C4-2B (cell line): ENCODE results near the gene RPP40.

Experiments
- H3K27ac ChIP-seq: fragments of 450-650 bp; 2 replicates; pipeline ENCODE4 v1.5.1; 2017
- CTCF ChIP-seq: fragments of 450-650 bp; conservative IDR thresholded peaks from 2 replicates; pipeline ENCODE4 v1.5.1; 2017; ENCODE audit warnings: mild to moderate bottlenecking
- ZFX ChIP-seq: fragments of 450-650 bp; IDR thresholded peaks from 2 replicates; pipeline ENCODE4 v1.6.1; 2017

The RPP40 gene

GRCh38 chr6:4967301-4968030 lies 36.4 kb downstream of the RPP40 start:
- no peak overlapping the region for H3K27ac ChIP-seq
- TF ChIP-seq ZFX (no peak), CTCF (no peak)

- no peak for TF ChIP-seq CTCF
- TF ChIP-seq ZFX = no peak
- H3K27ac ChIP-seq = no peak overlapping the region
Measured at GRCh38 chr6:4965562-4966389, 38.1 kb downstream of the RPP40 start.

- TF ChIP-seq ZFX = no peak
- TF ChIP-seq CTCF = no peak
- no peak overlapping the region for H3K27ac ChIP-seq
Measured at GRCh38 chr6:4964675-4965561, 38.9 kb downstream of the RPP40 start.

- TF ChIP-seq ZFX = no peak
- TF ChIP-seq CTCF = no peak
- H3K27ac ChIP-seq = no peak overlapping the region
Measured at GRCh38 chr6:4962905-4963304, 40.9 kb downstream of the RPP40 start.

GRCh38 chr6:4961322-4962168 lies 42.3 kb downstream of the RPP40 start:
- TF ChIP-seq CTCF (no peak), ZFX (no peak)
- H3K27ac ChIP-seq = no peak overlapping the region

GRCh38 chr6:4958624-4959023 lies 45.2 kb downstream of the RPP40 start:
- TF ChIP-seq CTCF (no peak), ZFX (no peak)
- H3K27ac ChIP-seq = no peak overlapping the region
